ENCODE data around the gene CDK5. TPM values are rescaled to one million over a fixed set of nuclear protein-coding genes. Genes with fewer than 3 reads are reported as not detected.

Gene CDK5
- total and polyA plus RNA-seq, 9 of the 15 experiments (the other 6 are each of a cell fraction or from before 2014, with no cell fraction given), result 3.2 to 38.0 (median 27.5) TPM

DNA sequence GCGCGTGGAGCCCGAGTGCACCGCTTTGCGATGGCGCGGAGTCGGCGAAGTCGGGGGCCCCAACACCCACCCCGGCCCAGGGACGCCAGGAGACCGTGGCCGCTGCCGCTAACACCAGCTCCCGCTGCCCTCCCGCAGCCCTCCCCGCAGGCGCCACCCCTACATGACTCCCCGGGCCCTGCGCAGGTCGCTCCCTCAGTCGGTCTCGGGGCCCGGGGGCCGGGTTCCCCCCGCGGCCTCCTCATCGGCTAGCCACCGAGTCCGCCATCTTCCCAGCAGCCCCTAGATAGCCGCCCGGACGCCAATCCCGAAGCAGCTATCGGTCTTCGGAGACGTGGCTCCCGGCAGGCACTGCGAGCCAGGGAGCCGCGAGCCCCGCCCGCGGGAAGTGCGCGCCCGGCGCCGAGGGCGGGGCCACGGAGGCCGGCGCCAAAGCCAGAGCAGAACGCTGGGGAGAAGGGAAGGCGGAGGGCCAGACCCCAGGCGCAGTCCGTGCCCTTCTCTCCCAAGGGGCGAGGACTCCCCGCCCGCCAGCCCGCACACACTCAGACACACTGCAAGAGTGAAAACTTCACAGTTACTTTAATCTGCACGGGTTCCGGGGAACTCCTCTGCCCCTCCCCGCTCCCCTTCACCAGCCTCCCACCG, 22.9 kb upstream of the CDK5 start, which contains the start of gene FASTK (continued):
- TF ChIP-seq CEBPG (CRISPR knock-in tag; IDR thresholded peaks at IDR 0.05) (no peak), CEBPG (tag; conservative IDR thresholded peaks at IDR 0.05 in 1 of 2, IDR thresholded peaks at IDR 0.05 in 1 of 2) (no peak), TFAP4 (CRISPR knock-in tag; IDR thresholded peaks at IDR 0.05; ENCODE audit: borderline replicate concordance) (peak; percentile 52), KDM5B (IDR thresholded peaks at IDR 0.05; ENCODE audit: insufficient replicate concordance, low read depth, low read length) (peak; percentile 95), ZNF696 (CRISPR knock-in tag; conservative IDR thresholded peaks at IDR 0.05) (no peak), NCOA4 (IDR thresholded peaks at IDR 0.05; ENCODE audit: partially characterized antibody) (no peak), KAT8 (IDR thresholded peaks at IDR 0.05; ENCODE audit: low read depth) (no peak), ZNF24 (IDR thresholded peaks at IDR 0.05) (no peak), ZNF280A (IDR thresholded peaks at IDR 0.05; ENCODE audit: low read depth, partially characterized antibody) (no peak), TEAD2 (tag; IDR thresholded peaks at IDR 0.05) (no peak), PHF20 (IDR thresholded peaks at IDR 0.05; ENCODE audit: partially characterized antibody) (peak; percentile 84), ZNF583 (CRISPR knock-in tag; IDR thresholded peaks at IDR 0.05) (peak; percentile 10; the same call in 1 of the 2 replicates)
- TF ChIP-seq, protein P1, sequence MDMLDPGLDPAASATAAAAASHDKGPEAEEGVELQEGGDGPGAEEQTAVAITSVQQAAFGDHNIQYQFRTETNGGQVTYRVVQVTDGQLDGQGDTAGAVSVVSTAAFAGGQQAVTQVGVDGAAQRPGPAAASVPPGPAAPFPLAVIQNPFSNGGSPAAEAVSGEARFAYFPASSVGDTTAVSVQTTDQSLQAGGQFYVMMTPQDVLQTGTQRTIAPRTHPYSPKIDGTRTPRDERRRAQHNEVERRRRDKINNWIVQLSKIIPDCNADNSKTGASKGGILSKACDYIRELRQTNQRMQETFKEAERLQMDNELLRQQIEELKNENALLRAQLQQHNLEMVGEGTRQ (CRISPR knock-in tag; IDR thresholded peaks at IDR 0.05), result no peak

All from K562 (cell line).